Smooth muscle cell (in vitro differentiated cells): ENCODE measurements around the gene ANTXR1. TPM values are rescaled to one million over a fixed set of nuclear protein-coding genes. Genes with fewer than 3 reads are reported as not detected.
A peak's percentile ranks its signal among the peaks of the same experiment; 100 is the strongest.

Experiments used
- DNase-seq: peaks from one replicate; lab custom pipeline; 2025; ENCODE audit not compliant: unreplicated experiment; lab: John Stamatoyannopoulos, UW
- H2AFZ ChIP-seq: fragments of 200-600 bp; sonication (generic); 2 replicates; pipeline ENCODE4 v1.6.0; 2016; ENCODE audit warnings: antibody characterized with exemption, low read depth, mild to moderate bottlenecking
- H3F3A ChIP-seq: fragments of 200-600 bp; sonication (generic); 2 replicates; pipeline ENCODE4 v1.6.0; 2017; ENCODE audit warnings: antibody characterized with exemption, low read depth
- H3K27ac ChIP-seq: fragments of 200-600 bp; sonication (generic); 2 replicates; pipeline ENCODE4 v1.5.1; 2016; ENCODE audit warnings: low read depth, mild to moderate bottlenecking
- H3K27me3 ChIP-seq: fragments of 200-600 bp; sonication (generic); 2 replicates; pipeline ENCODE4 v1.6.1; 2016; ENCODE audit warnings: low read depth, mild to moderate bottlenecking
- H3K36me3 ChIP-seq: fragments of 200-600 bp; sonication (generic); 2 replicates; pipeline ENCODE4 v1.5.1; 2016; ENCODE audit warnings: low read depth
- H3K4me1 ChIP-seq: fragments of 200-600 bp; sonication (generic); 2 replicates; pipeline ENCODE4 v1.5.1; 2016; ENCODE audit warnings: low read depth
- H3K4me2 ChIP-seq: fragments of 200-600 bp; sonication (generic); 2 replicates; pipeline ENCODE4 v1.6.0; 2016; ENCODE audit warnings: mild to moderate bottlenecking
- H3K4me3 ChIP-seq: fragments of 200-600 bp; sonication (generic); 2 replicates; pipeline ENCODE4 v1.5.1; 2016; ENCODE audit warnings: mild to moderate bottlenecking
- H3K79me2 ChIP-seq: fragments of 200-600 bp; sonication (generic); 2 replicates; pipeline ENCODE4 v1.6.0; 2016; ENCODE audit warnings: low read depth, mild to moderate bottlenecking
- H3K9ac ChIP-seq: fragments of 200-600 bp; sonication (generic); 2 replicates; pipeline ENCODE4 v1.6.0; 2016; ENCODE audit warnings: low read depth
- H3K9me3 ChIP-seq: fragments of 200-600 bp; sonication (generic); replicated peaks from 2 replicates; pipeline ENCODE4 v1.5.1; 2016; ENCODE audit warnings: low read depth
- H4K20me1 ChIP-seq: fragments of 200-600 bp; sonication (generic); 2 replicates; pipeline ENCODE4 v1.6.0; 2016; ENCODE audit warnings: low read depth
- WGBS: methylation state at CpG from one replicate; pipeline ENCODE4 v1.1.7; 2016; ENCODE audit warnings: low lambda C conversion rate; 5-methylcytosine and 5-hydroxymethylcytosine counted together
- polyA plus RNA-seq: library from polyadenylated mRNA; unstranded; fragments of >200 nt; fragmentation: Nextera tagmentation; extraction: Ambion mirVana; gene quantifications from 2 replicates; pipeline ENCODE4 v1.2.1, GENCODE V29; 2016
- total RNA-seq: library from RNA; depleted of rRNA; stranded (reverse); fragments of >200 nt; gene quantifications from 2 replicates; pipeline ENCODE4 v1.2.3, GENCODE V29; 2014
- TF ChIP-seq, protein P1 (sequence below): fragments of 200-600 bp; sonication (generic); IDR thresholded peaks from 2 replicates; pipeline ENCODE4 v1.5.1; 2017; ENCODE audit warnings: borderline replicate concordance, mild to moderate bottlenecking, antibody characterized with exemption; ENCODE audit not compliant: insufficient read depth, poor library complexity, severe bottlenecking

The ANTXR1 gene
- total and polyA plus RNA-seq, 2 experiments from 2014 or later: 292 to 309 TPM

DNA sequence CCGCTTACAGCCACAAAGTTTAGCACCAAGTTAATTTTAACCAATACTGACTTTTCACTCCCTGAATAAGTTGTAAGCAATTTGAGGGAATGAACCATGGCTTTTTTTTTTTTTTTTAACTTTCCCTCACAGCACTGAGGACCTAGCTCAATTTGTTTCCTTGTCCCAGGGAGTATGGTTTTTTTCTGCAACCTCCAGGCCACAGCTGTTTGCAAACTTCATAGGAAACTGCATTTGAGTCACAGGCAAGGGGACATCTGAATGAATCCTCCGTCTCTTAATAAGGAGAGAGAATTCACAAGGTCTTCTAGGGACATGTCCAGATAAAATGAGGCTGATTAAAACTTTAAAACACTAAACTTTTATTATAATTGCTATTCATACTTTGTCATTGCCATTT, 192.5 kb downstream of the ANTXR1 start:
- TF ChIP-seq, protein P1, sequence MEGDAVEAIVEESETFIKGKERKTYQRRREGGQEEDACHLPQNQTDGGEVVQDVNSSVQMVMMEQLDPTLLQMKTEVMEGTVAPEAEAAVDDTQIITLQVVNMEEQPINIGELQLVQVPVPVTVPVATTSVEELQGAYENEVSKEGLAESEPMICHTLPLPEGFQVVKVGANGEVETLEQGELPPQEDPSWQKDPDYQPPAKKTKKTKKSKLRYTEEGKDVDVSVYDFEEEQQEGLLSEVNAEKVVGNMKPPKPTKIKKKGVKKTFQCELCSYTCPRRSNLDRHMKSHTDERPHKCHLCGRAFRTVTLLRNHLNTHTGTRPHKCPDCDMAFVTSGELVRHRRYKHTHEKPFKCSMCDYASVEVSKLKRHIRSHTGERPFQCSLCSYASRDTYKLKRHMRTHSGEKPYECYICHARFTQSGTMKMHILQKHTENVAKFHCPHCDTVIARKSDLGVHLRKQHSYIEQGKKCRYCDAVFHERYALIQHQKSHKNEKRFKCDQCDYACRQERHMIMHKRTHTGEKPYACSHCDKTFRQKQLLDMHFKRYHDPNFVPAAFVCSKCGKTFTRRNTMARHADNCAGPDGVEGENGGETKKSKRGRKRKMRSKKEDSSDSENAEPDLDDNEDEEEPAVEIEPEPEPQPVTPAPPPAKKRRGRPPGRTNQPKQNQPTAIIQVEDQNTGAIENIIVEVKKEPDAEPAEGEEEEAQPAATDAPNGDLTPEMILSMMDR: no peak
- Histone ChIP-seq H4K20me1 (no peaks in the 10 kb centered on the region), H3K27ac (peak overlapping the region; percentile 56), H3F3A (peaks cover 2% of the 10 kb centered on the region), H3K4me2 (no peak overlapping the region), H3K4me3 (no peak overlapping the region), H3K79me2 (no peaks in the 10 kb centered on the region), H3K9ac (no peak overlapping the region), H3K4me1 (no peaks in the 10 kb centered on the region), H3K9me3 (no peaks in the 10 kb centered on the region), H3K36me3 (peaks cover 6% of the 10 kb centered on the region), H2AFZ (no peak overlapping the region), H3K27me3 (no peaks in the 10 kb centered on the region)
- 59% methylated on average over 2 of the region's 2 CpGs for WGBS
- DNase-seq: no peak

DNA sequence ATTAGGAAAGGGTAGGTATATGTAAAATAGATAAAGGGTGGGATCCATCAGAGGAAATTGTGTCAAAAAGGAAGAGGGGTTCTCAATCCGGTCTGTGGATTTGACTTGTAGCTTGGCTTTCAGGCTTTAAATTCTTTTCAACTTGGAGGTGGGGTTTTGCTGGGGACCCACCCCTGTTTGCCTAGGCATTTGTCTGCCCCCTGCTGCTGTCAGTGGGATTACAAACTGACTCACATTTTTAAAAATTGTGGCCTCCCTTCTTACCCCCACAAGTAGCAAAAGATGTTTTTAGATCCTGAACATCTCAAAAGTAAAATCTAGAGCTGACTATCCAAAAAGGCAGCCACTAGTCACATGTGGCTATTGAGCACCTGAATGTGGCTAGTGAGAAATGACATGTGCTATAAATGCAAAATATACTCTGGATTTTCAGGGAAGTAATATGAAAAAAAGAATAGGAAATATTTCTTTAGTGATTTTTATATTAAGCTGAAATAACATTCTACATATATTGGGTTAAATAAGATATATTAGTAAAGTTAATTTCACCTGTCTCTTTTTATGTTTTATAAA, 195.1 kb downstream of the ANTXR1 start:
- peaks cover 2% of the 10 kb centered on the region for H3F3A ChIP-seq
- H3K27ac ChIP-seq: peak overlapping the region; percentile 10
- WGBS: 70% methylated on average over 1 of the region's 1 CpG
- no peak overlapping the region for H3K4me2 ChIP-seq
- no peak for DNase-seq
- TF ChIP-seq, protein P1: peak; percentile 29
- no peaks in the 10 kb centered on the region for H3K27me3 ChIP-seq
- H3K9ac ChIP-seq: no peak overlapping the region
- H3K9me3 ChIP-seq: no peaks in the 10 kb centered on the region
- H3K4me1 ChIP-seq: no peaks in the 10 kb centered on the region
- no peak overlapping the region for H3K4me3 ChIP-seq
- H3K79me2 ChIP-seq: no peaks in the 10 kb centered on the region
- H3K36me3 ChIP-seq: peaks cover 6% of the 10 kb centered on the region
- no peaks in the 10 kb centered on the region for H4K20me1 ChIP-seq
- no peak overlapping the region for H2AFZ ChIP-seq

- 53% methylated on average over 3 of the region's 3 CpGs for WGBS
- H4K20me1 ChIP-seq: no peaks in the 10 kb centered on the region
- no peaks in the 10 kb centered on the region for H3K27me3 ChIP-seq
- no peak overlapping the region for H3K9ac ChIP-seq
- no peak overlapping the region for H3K27ac ChIP-seq
- no peaks in the 10 kb centered on the region for H3K79me2 ChIP-seq
- no peak for DNase-seq
- peaks cover 8% of the 10 kb centered on the region for H3F3A ChIP-seq
- no peak overlapping the region for H2AFZ ChIP-seq
- no peak overlapping the region for H3K4me3 ChIP-seq
- H3K4me1 ChIP-seq: peaks cover 4% of the 10 kb centered on the region
- H3K9me3 ChIP-seq: no peaks in the 10 kb centered on the region
- TF ChIP-seq, protein P1: no peak
- no peaks in the 10 kb centered on the region for H3K36me3 ChIP-seq
- H3K4me2 ChIP-seq: no peak overlapping the region
Measured at GRCh38 chr2:69209482-69209881, 196.5 kb downstream of the ANTXR1 start.

- no peak overlapping the region for H2AFZ ChIP-seq
- TF ChIP-seq, protein P1: no peak
- H3K79me2 ChIP-seq: no peaks in the 10 kb centered on the region
- no peak overlapping the region for H3K9ac ChIP-seq
- H3K4me3 ChIP-seq: no peak overlapping the region
- no peaks in the 10 kb centered on the region for H3K27me3 ChIP-seq
- no peaks in the 10 kb centered on the region for H3K36me3 ChIP-seq
- no peaks in the 10 kb centered on the region for H3K9me3 ChIP-seq
- H4K20me1 ChIP-seq: no peaks in the 10 kb centered on the region
- H3F3A ChIP-seq: peaks cover 10% of the 10 kb centered on the region
- WGBS: 73% methylated on average over 6 of the region's 6 CpGs
- H3K27ac ChIP-seq: peak overlapping the region; percentile 44
- H3K4me1 ChIP-seq: peaks cover 4% of the 10 kb centered on the region
- DNase-seq: no peak
- H3K4me2 ChIP-seq: no peak overlapping the region
Measured at GRCh38 chr2:69210385-69210784, 197.4 kb downstream of the ANTXR1 start.
